NT2/D1 (cell line): ENCODE measurements around the gene TAAR9.

ENCODE experiments used
- SUZ12 ChIP-seq: IDR thresholded peaks from 2 replicates; pipeline ENCODE4 v1.6.1; 2011; ENCODE audit not compliant: insufficient read length, insufficient read depth; ENCODE audit errors: extremely low read depth
- ZNF274 ChIP-seq: IDR thresholded peaks from 2 replicates; pipeline ENCODE4 v1.6.1; 2011; ENCODE audit warnings: mild to moderate bottlenecking, low read depth, low read length

DNA sequence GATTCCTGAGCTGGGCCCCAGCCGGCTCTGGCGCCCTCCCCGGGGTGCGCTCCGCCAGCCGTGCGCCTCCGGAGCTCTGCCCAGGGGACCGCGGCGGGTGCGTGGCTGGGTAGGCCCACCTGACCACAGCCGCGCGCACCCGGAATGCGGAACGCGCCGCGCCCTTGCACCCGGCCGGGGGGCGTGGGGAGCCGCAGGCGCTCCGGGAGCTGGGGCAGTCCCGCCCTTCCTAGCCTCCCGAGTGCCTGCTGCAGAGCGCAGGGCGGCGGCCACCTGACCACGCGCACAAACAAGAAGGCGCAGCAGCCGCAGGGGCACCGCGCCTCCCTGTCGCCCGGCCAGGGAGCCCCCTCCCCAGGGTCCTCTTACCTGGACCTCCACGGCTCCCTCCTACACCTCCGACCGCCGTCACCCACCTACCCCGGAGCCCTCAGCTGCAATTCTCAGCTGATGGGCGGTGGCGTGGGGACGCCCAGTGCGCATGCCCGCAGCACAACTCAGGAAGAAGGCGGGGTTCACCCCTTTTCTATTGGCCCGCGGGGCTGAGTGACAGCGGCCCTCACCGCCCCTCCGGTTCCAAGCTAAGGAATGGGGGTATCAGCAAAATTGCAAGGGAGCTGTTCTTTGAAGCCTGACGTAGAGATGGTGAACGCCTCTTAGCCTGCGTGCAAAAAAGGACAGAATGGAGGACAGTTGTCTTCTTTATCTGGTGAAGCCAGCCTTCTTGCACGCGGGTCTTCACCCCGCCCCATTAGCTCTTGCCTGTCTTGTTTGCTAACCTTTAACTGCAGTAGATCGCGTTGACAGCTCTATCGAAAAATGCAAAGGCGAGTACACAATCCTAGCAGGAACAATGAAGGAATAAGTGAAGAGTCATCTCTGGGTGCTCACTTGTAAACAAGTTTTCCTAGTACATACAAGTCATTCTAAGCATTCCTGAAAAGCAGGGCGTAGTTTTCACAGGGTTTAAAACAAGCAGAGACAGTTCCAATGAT lies 25.1 kb upstream of the TAAR9 start, which contains the start of gene STX7:
- TF ChIP-seq ZNF274: no peak
- no peak for TF ChIP-seq SUZ12
